ENCODE measurements around the gene TBC1D25.

The TBC1D25 gene

GRCh38 chrX:48514868-48515460 is 24.6 kb upstream of the TBC1D25 start:
- no peak overlapping the region for H3K4me2 ChIP-seq (ENCODE audit: low read length)
- no peaks in the 10 kb centered on the region for H3K9me2 ChIP-seq (ENCODE audit: low read depth, low read length)
- H3K36me3 ChIP-seq (ENCODE audit: insufficient read depth, low read length), result no peaks in the 10 kb centered on the region
- H2AFZ ChIP-seq (ENCODE audit: low read length), result no peak overlapping the region
- no peaks in the 10 kb centered on the region for H4K20me1 ChIP-seq (ENCODE audit: insufficient read depth, low read length)
- H3K4me1 ChIP-seq (ENCODE audit: insufficient read depth, low read length, severe bottlenecking), result no peaks in the 10 kb centered on the region
- H3K79me2 ChIP-seq (ENCODE audit: insufficient read depth, low read length), result no peaks in the 10 kb centered on the region
- no peaks in the 10 kb centered on the region for H3K9me3 ChIP-seq (ENCODE audit: low read length)
- H3K9ac ChIP-seq (ENCODE audit: low read length), result no peak overlapping the region
- TF ChIP-seq CTCF (IDR thresholded peaks at IDR 0.05; ENCODE audit: low read length) (no peak), EZH2 (IDR thresholded peaks at IDR 0.05; ENCODE audit: borderline replicate concordance, low read length) (no peak)
- H3K4me3 ChIP-seq (ENCODE audit: low read depth, low read length, poor library complexity, severe bottlenecking), result no peak overlapping the region
- no peaks in the 10 kb centered on the region for H3K27me3 ChIP-seq (ENCODE audit: insufficient read depth, low read length)
- no peaks in the 10 kb centered on the region for H3F3A ChIP-seq (ENCODE audit: insufficient read depth, low read length)
- no peak overlapping the region for H3K27ac ChIP-seq (ENCODE audit: low read depth, low read length, poor library complexity, severe bottlenecking)

DNA sequence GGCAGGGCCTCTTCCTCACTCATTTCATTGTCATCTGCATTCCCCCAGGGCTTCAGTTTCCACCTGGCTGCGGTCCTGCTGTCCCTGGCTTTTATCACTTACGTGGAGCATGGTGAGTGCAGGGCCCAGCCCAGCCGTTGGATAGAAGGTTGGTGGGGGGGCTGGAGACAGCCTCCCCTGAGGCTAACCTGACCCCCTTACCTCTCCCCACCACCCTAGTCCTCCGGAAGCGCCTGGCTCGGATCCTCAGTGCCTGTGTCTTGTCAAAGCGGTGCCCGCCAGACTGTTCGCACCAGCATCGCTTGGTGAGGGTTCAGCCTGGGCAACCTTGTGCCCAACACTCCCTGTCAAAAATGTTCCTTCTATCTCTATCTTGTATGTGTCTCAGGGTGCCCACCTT is 23.7 kb upstream of the TBC1D25 start:
- no peaks in the 10 kb centered on the region for H3K79me2 ChIP-seq (ENCODE audit: insufficient read depth, low read length)
- no peak overlapping the region for H3K4me2 ChIP-seq (ENCODE audit: low read length)
- H4K20me1 ChIP-seq (ENCODE audit: insufficient read depth, low read length), result no peaks in the 10 kb centered on the region
- no peak overlapping the region for H3K27ac ChIP-seq (ENCODE audit: low read depth, low read length, poor library complexity, severe bottlenecking)
- no peaks in the 10 kb centered on the region for H3K36me3 ChIP-seq (ENCODE audit: insufficient read depth, low read length)
- H3K27me3 ChIP-seq (ENCODE audit: insufficient read depth, low read length), result no peaks in the 10 kb centered on the region
- no peaks in the 10 kb centered on the region for H3F3A ChIP-seq (ENCODE audit: insufficient read depth, low read length)
- H3K4me3 ChIP-seq (ENCODE audit: low read depth, low read length, poor library complexity, severe bottlenecking), result no peak overlapping the region
- H3K4me1 ChIP-seq (ENCODE audit: insufficient read depth, low read length, severe bottlenecking), result peaks cover 4% of the 10 kb centered on the region
- H2AFZ ChIP-seq (ENCODE audit: low read length), result no peak overlapping the region
- H3K9me2 ChIP-seq (ENCODE audit: low read depth, low read length), result no peaks in the 10 kb centered on the region
- no peaks in the 10 kb centered on the region for H3K9me3 ChIP-seq (ENCODE audit: low read length)
- TF ChIP-seq EZH2 (IDR thresholded peaks at IDR 0.05; ENCODE audit: borderline replicate concordance, low read length) (no peak), CTCF (IDR thresholded peaks at IDR 0.05; ENCODE audit: low read length) (no peak)
- no peak overlapping the region for H3K9ac ChIP-seq (ENCODE audit: low read length)

GRCh38 chrX:48516285-48516684 is 23.2 kb upstream of the TBC1D25 start:
- TF ChIP-seq CTCF (IDR thresholded peaks at IDR 0.05; ENCODE audit: low read length) (no peak), EZH2 (IDR thresholded peaks at IDR 0.05; ENCODE audit: borderline replicate concordance, low read length) (no peak)
- H3K9ac ChIP-seq (ENCODE audit: low read length), result no peak overlapping the region
- H4K20me1 ChIP-seq (ENCODE audit: insufficient read depth, low read length), result no peaks in the 10 kb centered on the region
- H3K27ac ChIP-seq (ENCODE audit: low read depth, low read length, poor library complexity, severe bottlenecking), result no peak overlapping the region
- H3K9me3 ChIP-seq (ENCODE audit: low read length), result no peaks in the 10 kb centered on the region
- no peaks in the 10 kb centered on the region for H3K9me2 ChIP-seq (ENCODE audit: low read depth, low read length)
- no peak overlapping the region for H3K4me2 ChIP-seq (ENCODE audit: low read length)
- peaks cover 8% of the 10 kb centered on the region for H3K4me1 ChIP-seq (ENCODE audit: insufficient read depth, low read length, severe bottlenecking)
- H2AFZ ChIP-seq (ENCODE audit: low read length), result no peak overlapping the region
- no peaks in the 10 kb centered on the region for H3K79me2 ChIP-seq (ENCODE audit: insufficient read depth, low read length)
- H3K36me3 ChIP-seq (ENCODE audit: insufficient read depth, low read length), result no peaks in the 10 kb centered on the region
- H3F3A ChIP-seq (ENCODE audit: insufficient read depth, low read length), result no peaks in the 10 kb centered on the region
- H3K27me3 ChIP-seq (ENCODE audit: insufficient read depth, low read length), result no peaks in the 10 kb centered on the region
- H3K4me3 ChIP-seq (ENCODE audit: low read depth, low read length, poor library complexity, severe bottlenecking), result no peak overlapping the region
